HG03575 (cell line): ENCODE results near the gene TMEM134.
"Not testable (repeated sequence)": the region's sequence is repeated elsewhere in the genome, so short reads cannot be mapped to it uniquely, and the experiment has no call there.

ENCODE experiments used
- ATAC-seq: cut with Tn5 transposase; IDR thresholded peaks from one replicate; pipeline ENCODE4 v1.9.1; 2021; ENCODE audit not compliant: unreplicated experiment, insufficient number of reproducible peaks, low FRiP score; ENCODE audit errors: extremely low read depth

The TMEM134 gene

DNA sequence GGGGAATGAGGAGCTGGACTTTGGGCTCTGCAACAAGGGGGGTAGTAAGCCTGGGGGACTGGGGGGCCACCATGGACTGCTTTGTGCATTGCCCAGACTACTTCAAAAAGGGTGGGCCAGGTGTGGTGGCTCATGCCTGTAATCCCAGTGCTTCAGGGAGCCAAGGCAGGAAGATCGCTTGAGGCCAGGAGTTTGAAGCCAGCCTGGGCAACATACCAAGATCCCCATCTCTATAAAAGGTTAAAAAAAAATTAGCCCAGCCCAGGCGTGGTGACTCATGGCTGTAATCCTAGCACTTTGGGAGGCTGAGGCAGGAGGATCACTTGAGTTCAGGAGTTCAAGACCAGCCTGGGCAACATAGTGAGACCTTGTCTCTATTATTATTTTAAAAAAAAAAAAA is 3.5 kb downstream of the TMEM134 start:
- not testable (repeated sequence) for ATAC-seq

DNA sequence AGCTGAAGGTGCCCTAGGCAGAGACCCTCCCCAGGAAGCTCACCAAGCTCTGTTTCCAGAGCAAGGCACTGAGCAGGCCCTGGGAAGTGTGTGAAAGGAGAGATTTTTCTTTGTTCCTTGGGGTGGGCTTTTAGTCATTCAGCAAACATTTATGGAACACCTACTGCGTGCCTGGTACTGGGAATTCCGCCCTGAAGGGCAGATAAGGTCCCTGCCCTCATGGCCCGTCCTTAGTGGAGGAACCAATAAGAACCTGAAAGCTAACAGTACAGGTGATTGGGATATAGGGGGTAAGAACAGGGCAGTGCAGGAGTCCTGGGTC is 3.9 kb downstream of the TMEM134 start:
- no peak for ATAC-seq

DNA sequence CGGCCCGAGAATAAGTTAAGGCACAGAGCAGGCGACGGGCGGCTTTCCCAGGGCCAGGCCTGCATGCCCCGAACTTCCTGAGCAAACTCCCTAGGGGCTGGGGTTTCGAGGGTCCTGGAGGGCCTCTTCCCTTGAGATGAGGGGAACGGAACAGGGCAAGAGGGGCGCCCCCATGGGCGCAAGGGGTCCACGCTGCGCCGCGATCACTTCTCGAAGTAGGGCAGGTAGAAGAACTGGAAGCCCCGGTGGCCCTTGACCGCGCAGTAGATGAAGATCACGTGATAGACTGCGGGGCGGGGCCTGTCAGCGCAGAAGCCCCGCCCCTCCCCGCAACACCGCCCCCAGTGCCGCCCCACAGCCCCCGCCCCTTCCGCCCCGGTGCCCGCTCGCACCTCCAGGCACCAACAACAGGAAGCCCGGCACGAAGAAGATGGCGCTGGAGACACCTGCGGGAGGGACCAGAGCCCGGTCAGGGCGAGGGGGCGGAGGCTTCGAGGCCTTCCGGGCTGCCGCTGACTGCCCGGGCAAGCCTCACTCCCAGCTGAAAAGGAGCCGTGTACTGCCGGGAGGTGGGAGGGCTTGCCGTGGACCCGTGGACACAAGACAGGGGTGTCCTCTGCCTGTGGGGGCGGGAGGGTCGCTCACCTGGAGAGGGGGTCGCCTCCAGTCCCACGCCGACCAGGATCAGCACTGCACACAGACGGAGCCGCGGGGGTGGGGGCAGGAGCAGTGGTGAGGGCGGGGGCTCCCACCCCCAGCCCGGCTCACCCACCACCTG is 4.5 kb downstream of the TMEM134 start:
- ATAC-seq: no peak

DNA sequence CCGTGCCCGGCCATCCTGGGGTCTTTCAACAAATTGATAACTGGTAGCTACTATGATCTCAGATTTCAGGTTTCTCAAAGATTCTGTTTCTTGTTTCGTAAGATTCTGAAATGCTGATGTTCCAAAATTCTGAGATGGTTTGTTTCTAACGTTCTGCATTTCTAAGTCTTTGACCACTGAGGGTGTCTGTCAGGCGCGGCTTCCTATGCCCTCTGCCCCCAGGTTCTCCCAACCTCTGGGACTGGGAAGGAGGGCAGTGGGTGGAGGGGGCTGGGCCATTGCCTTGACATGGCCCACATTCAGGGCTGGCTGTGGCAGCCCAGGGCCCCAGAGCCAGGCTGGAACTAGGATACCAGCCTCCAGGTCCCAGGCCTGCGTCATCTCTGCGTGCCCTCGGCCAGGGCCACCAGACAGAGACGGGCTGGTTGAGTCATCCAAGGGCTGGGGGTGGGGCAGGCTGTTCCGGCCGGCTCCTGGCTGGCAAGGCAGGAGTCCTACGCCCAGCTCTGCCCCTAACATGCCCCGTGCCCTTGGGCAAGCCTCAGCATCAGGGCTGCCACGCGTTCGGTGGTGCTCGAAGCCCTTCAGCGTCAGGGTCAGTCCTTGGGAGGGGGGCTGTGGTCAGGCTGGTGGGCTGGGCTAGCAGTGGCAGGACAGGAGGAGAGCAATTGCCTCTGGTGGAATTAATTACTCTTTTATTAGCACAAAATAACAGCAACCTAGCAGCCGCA is 5.2 kb downstream of the TMEM134 start:
- no peak for ATAC-seq

DNA sequence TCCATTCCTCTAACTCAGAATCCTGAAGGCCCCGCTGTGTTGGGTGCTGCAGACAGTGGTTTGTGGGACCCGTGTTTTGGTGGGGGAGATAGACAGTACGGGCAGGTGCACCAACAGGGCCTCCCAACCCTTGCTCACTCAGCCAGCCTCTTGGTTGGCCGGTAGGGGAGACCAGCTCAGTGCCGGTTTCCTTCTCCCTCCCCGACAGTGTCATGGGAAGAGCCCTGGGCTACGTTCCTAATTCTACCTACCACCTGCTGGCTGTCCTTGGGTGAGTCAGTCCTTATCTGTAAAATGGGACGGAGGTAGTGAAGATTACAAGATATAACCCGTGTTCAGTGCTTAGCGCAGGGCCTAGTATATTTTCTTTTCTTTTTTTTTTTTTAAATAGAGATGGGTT is 5.9 kb downstream of the TMEM134 start:
- no peak for ATAC-seq

DNA sequence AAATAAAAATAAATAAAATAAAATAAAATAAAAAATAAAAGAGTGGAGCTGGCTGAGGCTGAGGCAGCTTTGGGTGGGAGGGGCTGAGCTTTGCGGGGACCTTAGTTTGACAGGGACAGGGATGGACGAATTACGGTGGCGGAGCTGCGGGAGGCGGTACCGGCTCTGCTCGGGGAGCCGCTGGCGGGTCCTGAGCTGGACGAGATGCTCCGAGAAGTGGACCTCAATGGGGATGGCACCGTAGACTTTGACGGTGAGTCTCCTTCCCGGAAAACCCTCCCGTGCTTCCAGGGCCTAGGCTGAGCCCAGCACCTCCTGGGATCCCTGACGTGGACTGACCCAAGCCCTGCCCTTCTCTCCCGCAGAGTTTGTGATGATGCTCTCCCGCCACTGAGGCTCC is 10.8 kb downstream of the TMEM134 start:
- ATAC-seq: no peak

DNA sequence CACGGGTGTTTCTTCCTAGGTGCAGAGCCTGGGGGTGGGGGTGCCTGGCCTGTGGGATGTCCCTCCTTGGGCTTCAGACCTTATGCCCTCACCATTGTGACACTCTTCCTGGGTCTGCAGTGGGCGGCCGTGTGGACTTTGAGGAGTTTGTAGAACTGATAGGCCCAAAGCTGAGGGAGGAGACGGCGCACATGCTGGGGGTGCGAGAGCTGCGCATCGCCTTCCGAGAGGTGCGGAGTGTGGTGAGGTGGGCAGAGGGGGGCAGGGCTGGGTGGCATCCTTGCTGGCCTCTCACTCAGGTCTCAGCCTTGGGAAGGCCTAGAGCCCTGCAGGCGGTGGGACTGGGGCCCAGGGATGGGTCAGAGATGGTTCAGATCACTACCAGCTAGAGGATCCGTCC is 11.6 kb downstream of the TMEM134 start:
- ATAC-seq: no peak

DNA sequence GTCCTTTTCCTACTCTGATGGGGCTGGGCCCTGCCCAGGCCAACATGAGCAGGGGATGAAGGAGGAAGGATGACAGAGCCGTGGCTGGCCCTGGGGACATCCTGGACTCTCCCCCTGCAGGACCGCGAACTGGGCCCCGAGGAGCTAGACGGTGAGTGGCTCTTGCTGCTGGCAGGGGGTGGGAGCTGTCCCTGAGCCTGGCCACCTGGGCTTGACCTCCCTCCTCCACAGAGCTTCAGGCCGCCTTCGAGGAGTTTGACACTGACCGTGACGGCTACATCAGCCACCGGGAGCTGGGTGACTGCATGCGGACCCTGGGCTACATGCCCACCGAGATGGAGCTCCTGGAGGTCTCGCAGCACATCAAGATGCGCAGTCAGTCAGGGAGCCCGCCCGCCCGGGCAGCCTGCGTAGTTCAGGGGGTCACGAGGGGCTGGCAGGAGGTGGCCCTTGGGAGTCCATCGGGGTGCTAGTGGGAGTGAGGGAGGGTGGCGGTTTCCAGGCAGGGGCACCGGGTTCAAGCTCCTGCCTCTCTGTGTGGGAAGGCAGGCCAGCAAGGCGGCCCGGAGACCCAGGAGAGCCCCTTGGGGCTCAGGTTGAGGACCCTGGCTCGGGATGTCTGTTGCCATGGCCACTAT is 12.9 kb downstream of the TMEM134 start:
- ATAC-seq: no peak

DNA sequence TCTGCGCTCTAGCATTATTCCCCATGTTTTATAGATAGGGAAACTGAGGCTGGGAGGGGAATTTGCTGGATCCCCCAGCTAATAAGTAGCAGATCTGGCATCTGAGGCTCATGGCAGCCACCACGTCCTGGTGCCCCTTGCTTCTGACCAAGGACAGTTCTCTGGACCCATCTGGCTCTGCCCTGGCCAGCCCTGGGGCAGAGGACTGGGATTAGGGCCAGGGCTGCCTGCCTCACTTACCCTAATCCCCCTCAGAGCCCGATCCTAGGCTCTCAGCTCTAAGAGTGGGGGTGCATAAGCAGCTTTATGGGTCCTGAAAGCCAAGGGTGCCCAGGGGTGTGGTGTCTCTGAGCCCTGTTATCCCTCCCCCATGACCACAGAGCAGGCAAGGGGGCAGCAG is 14.0 kb downstream of the TMEM134 start, which contains the start of gene CABP4:
CABP4 (plus strand) TSS at position 301 of the 400 bp plus-strand sequence; CDS start at position 371, 70 bp downstream.
- ATAC-seq: no peak

DNA sequence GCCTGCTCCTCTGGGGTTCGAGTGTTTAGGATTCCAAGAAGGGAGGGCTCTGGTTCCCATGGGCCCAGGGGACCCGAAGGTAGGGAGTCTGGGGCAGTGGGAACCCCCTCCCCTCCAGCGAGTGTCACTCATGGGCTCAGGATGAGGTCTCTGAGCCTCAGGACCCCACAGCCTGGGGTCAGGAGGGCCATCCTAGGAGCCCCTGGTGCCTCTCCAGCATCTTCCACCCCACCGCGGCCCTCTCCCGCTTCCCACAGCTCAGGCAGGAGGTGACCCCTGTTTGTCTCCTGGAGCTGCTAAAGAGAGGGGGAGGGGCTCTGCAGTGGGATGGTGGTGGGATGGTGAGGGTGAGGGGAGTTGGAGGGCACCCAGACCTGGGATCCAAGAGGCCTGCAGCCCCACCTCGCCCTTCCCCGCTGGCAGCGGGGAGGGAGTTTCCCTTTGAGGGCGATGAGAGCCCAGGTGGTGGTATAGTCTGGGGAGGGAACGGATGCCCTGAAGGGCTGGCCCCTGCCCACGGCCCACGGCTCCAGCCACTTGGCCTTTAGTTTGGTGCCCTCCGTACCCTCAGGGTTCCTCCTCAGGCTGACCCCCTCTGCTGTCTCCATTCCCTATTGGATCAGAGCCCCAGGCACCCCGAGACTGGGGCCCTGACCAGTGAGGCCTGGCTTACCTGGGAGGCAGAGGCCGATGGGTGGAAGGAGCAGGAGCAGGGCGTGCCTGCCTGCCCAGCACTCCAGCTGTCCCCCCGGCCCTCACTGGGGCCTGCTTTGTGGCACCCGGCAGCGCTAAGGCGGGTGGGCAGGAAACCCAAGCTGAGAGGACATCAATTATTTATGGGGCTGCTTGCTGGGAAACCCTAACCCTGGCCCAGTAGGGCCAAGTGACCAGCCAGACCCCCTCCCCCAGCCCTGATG is 15.0 kb downstream of the TMEM134 start:
- ATAC-seq: no peak

DNA sequence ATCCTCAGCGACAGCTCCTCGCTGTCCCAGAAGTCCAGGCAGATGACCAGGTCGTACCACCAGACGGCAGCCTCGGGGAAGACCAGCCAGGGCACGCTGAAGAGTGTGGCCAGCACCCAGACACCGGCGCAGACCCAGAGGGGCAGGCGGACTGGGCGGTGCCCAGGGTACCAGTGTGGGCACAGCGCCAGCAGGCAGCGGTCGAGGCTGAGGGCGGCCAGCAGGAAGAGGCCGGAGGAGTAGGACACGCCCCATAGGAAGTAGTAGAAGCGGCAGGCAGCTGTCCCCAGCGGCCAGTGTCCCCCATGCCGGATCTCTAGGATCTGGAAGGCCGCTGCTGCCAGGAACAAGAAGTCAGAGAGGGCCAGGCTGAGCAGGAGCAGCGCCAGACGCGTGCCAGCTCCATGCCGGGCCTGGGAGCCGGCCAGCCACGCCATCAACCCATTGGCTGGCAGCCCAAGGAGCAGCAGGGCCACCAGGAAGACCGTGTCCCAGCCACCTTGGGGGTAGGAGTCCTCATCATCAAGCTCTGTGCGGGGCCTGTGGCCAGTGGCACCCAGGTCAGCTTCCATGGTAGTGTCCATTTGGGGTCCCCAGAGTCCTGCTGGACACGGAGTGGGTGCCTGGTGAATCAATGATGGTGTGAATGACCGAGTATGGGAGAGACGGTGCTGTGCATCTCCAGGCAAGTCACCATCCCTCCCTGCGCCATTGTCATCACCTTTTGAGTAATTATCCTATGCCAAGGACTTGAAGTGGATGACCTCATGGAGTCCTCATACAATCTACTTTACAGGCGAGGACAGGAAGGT is 16.7 kb downstream of the TMEM134 start, which contains the start of gene GPR152:
GPR152 (minus strand) TSS at position 589 of the 812 bp plus-strand sequence; CDS start at position 584, 5 bp downstream.
- no peak for ATAC-seq

DNA sequence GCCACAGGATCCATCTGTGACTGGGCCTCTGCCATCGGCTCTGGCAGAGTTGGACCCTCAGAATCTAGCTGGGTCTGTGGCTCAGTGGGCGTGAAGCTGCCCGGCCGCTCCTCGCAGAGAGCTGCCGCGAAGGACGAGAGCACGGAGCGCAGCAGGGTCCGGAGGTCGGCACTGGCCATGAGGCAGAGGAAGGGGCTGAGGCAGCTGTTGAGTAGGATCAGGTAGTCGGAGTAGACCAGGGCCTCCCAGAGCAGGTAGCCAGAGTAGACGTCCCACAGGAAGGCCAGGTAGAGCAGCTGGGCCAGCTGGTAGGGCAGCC is 17.4 kb downstream of the TMEM134 start:
- ATAC-seq: no peak

DNA sequence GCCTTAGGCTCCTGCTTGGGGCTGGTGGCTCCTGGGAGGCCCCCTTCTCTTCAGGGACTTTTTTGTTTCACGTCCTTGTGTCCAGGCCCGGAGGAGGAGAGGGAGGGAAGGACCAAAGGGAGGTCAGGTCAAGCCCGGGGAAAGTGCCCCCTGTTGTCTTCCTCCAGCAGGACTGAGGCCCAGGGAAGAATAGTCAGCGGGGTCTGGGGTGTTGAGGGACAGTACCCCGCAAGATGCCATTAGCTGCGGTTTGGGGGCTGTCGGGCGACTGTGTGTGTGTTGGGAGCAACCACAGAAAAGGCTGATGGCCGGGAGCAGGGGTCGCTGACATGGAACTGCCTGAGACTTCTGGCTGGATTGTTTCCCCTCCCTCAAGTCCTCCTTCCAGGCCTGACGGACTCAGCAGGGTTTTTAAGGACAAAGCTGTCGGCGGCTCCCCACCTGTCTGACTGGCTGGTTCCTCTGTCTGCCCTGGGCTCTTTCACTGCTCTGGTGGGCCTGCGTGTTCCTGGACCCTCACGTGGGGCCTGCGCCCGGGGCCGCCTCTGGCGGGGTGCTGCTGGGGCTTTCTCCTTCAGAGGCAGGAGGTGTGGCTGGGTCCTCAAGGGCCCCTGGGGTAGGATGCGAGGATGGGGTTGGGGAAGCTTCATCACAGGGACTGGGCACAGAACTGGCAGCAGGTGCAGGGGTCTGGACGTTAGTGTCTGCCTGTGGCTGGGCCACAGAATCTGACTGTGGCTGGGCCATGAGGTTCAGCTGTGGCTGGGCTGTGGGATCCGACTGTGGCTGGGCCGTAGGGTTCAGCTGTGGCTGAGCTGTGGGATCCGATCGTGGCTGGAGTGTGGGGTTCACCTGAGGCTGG is 18.0 kb downstream of the TMEM134 start:
- ATAC-seq: no peak

DNA sequence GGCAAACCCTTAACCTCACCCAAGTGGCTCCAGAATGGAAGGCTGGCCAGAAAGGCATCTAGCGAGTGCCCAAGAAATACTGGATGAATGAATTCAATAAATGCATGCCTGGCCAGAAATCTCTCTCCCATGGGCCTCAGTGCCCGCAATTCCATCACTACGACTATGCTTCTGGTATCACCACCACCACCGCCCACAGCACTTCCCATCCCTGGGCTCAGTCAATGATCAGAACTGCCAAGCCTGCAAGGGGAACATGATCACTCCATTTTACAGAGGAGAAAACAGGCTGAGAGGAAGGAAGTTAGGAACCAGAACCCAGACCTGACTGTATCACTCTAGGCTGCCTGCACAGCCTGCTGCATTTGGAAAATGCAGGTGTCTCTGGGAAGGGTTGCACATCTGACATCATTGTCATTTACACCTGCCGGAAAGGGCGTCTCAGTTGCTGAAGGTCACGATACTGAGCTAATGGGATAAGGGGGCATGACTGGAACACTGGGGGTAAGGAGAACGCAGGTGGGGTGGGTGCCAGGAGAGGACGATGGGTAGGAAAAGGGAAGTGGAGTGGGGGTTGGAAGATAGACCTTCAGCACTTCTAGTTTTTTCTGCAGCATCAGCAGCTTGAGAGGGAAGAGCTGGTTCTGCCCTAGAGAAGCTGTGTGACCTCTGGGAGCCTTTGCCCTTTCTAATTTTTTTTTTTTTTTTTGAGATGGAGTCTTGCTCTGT is 19.8 kb downstream of the TMEM134 start:
- ATAC-seq: no peak

DNA sequence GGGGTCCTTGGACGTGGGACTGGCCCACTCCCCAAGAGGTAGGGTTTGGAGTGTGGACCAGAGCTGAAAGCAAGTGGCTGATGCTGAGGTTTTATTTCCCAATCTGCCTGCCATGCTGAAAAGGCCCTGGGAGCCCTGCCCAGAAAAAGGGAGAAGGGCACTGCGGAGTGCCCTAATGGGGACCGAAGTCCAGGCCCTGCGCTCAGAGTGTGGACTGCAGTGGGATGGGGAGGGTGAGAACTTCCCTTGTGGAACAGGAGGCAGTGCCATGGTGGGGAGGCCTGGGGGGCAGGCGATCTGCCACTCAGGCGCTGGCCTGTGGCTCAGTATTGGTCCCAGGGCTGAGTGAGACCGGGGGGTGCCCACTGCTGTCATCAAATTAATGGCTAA is 20.8 kb downstream of the TMEM134 start:
- ATAC-seq: no peak

DNA sequence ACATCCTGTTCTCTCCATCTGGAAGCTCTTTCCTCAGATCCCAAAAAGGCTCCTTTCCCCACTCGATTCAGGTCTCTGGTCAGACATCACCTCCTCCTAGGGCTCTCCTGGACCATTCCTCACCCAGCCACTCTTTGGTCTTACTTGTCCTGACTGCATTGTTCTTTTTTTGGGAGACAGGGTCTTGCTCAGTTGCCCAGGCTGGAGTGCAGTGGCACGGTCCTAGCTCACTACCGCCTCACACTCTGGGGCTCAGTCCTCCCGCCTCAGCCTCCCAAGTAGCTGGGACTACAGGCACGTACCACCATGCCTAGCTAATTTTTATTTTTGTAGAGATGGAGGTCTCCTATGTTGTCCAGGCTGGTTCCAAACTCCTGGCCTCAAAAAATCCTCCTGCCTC is 23.5 kb downstream of the TMEM134 start:
- ATAC-seq: no peak
